AG09319 (cell line): Measurements from ENCODE around the gene DUXB.

Experiments
- DNase-seq: peaks from one replicate; pipeline ENCODE4 v3.0.0-alpha.2; 2010; ENCODE audit warnings: low read depth; ENCODE audit errors: extremely low read depth
- TF ChIP-seq, protein P1 (sequence below): IDR thresholded peaks from 2 replicates; pipeline ENCODE4 v1.5.1; 2011; ENCODE audit warnings: low read depth, mild to moderate bottlenecking, inconsistent platforms, low read length, moderate library complexity

The DUXB gene

GRCh38 chr16:75676909-75677308 lies 24.4 kb downstream of the DUXB start, which contains the start of gene CPHXL2:
Gene CPHXL2, minus strand, starts transcription at chr16:75677009. Its CDS starts 10 bp downstream, at chr16:75676999.
- no peak for DNase-seq
- TF ChIP-seq, protein P1, sequence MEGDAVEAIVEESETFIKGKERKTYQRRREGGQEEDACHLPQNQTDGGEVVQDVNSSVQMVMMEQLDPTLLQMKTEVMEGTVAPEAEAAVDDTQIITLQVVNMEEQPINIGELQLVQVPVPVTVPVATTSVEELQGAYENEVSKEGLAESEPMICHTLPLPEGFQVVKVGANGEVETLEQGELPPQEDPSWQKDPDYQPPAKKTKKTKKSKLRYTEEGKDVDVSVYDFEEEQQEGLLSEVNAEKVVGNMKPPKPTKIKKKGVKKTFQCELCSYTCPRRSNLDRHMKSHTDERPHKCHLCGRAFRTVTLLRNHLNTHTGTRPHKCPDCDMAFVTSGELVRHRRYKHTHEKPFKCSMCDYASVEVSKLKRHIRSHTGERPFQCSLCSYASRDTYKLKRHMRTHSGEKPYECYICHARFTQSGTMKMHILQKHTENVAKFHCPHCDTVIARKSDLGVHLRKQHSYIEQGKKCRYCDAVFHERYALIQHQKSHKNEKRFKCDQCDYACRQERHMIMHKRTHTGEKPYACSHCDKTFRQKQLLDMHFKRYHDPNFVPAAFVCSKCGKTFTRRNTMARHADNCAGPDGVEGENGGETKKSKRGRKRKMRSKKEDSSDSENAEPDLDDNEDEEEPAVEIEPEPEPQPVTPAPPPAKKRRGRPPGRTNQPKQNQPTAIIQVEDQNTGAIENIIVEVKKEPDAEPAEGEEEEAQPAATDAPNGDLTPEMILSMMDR: no peak

- TF ChIP-seq, protein P1: no peak
- DNase-seq: no peak
Measured at GRCh38 chr16:75667503-75667902, 33.8 kb downstream of the DUXB start.

DNA sequence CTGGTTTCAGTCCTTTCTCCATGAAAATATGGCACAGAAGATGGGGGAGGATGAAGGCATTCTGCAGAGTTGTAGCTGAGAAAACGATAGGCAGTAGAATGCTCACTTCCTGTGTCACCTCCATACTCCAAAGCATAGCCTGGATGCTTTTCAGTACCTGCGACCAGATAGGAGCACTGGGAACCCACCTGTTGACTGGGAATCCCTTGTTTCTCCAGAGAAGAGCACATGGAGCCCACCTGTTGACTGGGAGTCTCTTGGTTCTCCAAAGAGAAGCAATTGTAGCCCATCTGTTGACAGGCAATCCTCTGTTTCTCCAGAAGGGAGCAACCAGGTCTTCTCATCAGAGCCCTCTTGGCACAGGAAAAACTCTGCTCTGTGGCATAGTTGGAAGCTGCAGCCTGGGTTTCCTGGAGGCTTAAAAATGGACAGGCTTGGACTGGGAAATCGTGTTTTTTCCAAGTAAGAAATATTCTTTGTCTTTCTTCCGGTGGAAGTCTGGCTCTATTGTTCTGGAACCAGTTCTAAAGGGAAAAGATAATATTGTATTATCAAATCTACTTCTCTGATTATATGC lies 40.4 kb downstream of the DUXB start:
- DNase-seq: no peak
- TF ChIP-seq, protein P1: no peak

DNA sequence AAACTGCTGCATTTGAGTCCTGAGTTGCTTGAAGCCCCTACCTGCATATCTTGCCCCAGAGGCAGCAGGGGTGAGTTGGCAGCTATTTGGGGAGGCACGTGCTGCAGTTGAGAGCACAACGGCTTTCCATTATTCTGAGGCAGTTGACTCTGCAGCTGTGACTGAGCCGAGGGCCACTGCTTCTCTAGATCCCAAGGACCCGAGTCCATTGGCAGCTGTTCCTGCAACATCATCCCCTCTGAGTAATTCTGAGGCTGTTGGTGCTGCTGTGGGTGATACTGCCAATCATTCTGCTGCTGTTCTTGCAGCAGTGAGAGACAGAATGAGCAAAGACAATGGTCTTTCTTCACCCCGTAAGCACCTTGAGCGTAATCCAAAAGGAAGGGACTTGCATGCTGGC lies 40.9 kb downstream of the DUXB start:
- no peak for DNase-seq
- TF ChIP-seq, protein P1: no peak

GRCh38 chr16:75658175-75658574 lies 43.1 kb downstream of the DUXB start:
- DNase-seq: no peak
- TF ChIP-seq, protein P1: no peak

GRCh38 chr16:75653922-75654321 lies 47.3 kb downstream of the DUXB start:
- TF ChIP-seq, protein P1: no peak
- DNase-seq: peak; percentile 46

GRCh38 chr16:75648265-75649076 lies 52.8 kb downstream of the DUXB start:
- TF ChIP-seq, protein P1: no peak
- no peak for DNase-seq
